ENCODE measurements around the gene CACHD1.
A peak's percentile ranks its signal among the peaks of the same experiment; 100 is the strongest.

The CACHD1 gene

DNA sequence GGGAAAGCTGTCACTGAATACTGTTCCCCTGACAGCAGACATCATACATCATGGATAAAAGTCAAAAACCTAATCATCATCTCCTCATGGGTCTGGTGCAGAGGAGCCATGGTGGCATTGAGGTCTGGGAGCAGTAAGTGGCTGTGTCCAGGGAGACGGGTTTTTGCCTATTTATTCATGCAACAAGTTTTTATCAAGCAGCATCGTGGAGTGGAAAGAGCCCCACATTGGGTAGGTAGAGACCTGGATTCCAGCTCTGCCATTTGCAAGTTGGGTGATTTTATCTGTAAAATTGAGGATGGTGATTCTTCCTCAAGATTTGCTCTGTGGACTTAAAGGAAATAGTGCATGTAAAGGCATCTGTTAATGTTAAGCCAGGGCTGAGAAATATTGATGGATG, 4.2 kb downstream of the CACHD1 start:
- no peak for DNase-seq

DNA sequence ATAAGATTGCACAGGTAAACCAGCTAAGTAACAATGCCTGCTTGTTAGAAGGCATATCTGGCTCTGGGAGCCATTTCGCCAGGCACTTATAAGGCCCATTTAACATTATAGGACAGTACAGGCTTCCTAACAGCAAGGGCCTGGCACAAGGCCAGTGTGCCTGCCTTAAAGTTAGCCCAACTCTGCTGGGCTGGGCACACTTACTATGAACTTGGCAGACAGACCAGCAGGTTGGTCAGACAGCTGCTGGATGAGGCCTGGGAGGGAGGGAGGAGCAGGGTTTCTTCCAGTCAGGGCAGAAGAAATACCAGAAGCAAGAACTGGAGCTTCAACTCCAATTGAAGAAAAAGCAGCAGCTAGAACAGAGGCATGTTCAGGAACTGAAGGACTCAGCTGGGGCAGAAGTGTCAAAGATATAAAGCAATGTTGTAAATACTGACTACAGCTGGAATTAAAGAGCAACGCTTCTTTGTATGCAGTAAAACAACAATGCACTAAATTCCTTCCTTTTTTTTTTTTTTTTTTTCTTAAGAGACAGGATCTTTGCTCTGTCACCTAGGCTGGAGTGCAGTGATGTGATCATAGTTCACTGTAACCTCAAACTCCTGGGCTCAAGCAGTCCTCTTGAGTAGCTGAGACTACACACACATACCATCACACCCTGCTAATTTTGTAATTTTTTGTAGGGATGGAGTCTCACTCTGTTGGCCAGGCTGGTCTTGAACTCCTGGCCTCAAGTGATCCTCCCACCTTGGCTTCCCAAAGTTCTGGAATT, 4.9 kb downstream of the CACHD1 start:
- peak in 1 of 3 experiments; percentile 7 for DNase-seq

DNA sequence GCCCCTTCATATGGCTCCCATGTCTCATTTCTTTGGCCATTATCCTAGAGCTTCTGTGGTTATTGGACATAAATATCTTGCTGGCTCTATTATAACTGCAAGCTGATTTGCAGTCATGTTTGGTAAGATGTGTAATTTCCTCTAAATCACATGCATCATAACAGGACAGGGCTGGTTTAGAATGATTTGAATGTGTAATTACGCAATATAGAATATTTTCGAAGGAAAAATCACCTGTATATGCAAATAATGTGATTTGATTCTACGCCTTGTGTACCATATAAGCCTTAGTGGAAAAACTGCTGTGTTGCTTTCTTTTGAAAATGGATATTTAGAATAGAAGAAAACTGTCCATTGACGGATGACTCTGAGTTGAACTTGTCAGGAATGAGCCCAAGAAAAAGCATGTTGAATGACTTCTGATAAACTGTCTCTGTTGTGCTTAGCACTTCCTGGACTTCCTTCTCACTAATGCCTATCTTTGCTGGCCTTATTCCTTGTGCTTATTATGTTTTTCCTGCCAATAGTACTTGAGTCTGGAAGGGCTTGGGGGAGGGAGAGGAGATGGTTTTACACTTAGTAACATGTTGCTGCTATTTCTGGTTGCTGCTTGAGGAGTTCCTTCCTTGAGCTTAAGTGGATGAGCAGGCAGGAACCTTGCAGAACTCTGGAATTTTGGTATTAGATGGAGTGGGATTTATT, 6.5 kb downstream of the CACHD1 start:
- no peak for DNase-seq

DNA sequence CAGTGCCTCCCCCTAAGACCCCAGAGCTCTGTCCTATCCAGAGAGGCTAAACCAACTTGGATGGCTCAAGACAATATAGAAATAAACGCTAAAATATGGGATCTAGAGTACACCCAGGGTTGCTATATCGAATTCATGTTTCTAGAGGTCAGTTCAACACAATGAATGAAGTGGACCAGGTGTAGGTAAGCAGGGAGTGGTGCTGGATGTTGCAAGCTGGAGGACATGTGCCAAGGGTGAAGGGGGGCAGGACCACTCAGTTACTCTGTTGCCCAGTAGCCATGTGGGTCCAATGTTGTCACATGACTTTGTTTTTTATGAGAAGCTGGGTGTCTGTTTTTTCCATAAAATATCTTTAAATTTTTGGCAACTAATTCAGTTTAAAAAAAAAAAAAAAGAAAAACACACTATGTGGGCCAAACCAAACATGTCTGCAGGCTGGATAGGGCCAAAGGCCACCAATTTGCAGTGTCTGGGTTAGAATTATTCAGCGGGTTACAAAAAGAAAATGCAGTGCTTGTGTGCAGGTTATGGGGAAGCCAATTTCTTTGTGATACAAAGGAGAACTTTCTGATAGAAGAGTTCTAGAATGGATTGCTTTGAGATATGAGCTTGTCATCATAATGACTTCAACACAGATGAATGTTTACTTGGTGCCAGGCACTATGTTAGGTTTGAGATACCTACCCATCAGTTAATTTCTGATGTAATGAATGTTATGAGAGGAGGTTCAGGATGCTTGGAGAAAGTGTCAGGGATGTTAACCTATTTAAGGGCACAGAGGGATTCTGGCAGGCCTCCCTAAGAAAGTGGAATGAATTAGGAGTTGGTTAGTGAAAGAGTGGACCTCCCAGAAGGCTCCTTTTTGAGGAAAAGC, 8.9 kb downstream of the CACHD1 start:
- DNase-seq: no peak

DNA sequence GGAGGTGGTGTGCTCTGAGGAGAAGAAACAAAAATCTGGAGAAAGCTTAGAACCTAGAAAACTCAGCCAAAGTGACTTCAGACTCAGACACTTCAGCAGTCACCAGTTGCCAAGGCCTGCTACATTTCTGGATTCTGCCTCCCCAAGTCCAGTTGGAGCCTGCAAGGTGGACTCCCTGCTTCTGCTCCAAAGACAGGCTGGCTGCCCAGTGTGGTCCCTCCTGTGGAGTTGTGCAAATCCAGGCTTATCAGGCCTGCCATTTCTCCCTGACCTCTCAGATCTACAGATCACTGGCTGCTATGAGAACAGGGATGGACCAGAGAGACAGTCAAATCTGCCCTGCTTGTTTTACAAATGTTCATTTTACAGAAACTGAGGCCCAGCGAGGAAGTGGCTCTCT, 9.9 kb downstream of the CACHD1 start:
- no peak for DNase-seq

DNA sequence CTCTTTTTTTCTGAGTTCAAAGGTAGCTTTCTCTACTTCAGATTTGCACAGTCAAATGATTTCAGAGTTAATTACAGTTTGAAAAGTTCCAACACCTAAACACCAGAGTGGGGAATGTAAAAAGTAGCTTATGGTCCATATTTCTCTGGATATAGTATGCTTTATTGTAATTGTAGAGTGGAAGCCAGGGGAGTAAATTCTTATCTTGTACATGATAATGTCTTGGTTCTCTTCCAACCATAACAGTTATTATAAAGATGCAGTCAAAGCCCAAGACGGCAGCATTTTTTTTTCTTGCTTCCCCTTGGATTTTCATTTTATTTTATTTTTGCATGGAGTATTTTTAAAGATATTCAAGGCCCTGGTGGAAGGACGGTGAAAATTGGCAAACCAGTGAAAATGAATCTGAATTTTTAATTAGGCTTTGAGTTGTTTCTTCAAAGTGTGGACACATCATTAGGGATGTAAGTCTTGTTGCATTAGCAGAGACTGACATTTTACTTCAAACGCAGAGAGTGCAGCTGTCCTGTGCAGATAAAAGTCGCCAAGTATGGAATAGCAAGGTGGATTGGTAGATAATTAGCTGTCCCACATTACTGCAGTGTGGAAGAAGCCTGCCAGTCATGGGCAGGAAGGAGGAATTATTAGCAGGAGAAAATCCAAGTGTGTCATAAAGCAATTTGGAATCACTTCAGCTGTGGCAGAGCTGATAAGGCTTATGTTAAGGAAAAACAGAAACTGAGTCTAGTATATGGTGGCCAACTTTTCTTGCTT, 11.3 kb downstream of the CACHD1 start:
- no peak for DNase-seq

DNA sequence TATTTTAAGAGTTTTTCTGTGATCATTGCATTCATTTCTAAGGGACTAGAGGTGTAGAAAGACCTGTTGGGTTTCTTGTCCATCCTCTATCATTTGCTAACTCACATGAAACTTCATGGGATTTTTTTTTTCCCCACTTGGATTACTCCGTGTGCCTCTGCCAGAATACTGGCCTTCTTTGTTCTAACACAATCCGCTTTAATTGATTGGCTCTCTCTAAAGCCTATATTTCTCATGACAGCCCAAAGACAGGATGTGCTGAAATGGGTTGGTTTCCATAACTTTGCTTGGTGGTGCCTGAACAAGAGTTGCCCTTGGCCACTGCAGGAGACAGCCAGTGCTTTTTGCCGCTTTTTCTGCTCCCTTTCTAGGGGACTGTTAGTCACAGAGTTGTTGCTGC, 12.2 kb downstream of the CACHD1 start:
- no peak for DNase-seq

DNA sequence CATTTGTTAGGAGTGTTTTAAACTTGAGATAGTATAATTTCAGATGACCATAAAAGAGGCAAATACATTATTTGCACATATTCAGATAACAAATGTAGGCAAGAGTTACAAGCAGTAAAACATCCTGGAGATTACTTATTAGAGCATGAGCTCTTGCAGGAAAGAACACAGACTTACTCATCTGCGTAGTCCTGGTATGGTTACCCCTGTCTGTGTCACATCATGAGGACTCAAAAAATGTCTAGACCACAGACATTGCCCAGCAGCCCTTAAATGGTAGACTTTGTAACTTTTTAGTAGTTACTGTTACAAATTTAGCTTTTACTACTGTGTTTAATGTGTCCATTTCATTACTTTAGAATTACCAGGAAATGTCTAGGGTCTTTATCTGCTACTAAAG, 12.8 kb downstream of the CACHD1 start:
- DNase-seq: no peak

DNA sequence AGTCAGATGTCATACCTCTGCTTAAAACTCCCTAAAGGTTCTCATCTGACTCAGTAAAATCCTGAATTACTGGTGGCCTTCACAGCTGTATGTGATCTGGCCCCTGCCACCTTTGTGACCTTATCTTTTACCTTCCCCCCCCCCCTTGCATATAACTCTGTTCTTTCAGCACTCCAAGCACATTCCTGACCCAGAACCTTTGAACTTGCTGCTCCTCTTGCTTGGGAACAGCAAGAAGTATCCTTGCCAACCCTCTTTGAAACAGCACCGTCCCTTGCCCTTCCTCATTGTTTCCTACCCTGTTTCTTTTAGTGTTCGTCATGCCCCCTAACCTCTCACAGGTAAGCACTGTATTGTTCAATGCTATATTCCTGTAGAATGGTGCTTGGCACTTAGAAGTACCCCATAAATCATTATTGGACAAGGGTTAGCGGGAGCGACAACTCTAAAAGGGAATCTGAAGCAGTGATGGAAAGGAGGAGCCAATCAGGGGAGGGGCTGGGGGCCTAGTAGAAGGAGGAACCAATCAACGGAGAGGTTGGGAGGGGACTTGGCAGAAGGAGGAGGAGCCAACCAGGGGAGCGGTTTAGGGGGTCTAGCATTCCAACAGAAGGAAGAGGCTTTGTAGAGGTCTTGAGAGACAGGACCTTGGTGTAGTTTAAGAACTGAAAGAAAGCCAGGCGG, 13.9 kb downstream of the CACHD1 start:
- no peak for DNase-seq

DNA sequence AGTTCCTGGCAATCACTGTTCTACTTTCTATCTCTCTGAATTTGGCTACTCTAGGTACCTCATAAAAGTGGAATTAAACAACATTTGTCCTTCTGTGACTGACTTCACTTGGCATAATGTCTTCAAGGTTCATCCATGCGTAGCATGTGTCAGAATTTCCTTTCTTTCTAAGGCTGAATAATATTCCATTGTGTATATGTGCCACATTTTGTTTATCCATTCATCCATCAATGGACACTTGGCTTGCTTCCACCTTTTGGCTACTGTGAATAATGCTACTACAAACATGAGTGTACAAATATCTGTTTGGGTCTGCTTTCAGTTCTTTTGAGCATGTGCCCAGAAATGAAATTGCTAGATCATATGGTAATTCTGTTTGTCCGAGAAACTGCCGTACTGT, 14.7 kb downstream of the CACHD1 start:
- DNase-seq: no peak

DNA sequence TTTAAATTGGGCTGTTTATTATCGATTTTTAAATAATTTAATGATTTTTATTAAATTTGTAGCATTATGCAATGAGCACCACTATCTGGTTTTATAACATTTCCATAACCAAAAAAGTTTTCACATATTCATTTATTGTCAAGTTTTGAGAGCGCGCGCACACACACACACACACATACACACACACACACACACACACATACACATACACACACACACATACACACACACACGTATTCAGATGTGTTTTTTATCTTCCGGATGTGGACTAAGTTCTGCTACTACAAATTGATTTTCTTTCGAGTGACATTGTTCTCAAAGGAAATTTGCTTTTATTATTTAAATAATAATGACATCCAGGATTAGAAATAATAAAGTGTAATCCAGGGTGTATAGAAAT, 16.3 kb downstream of the CACHD1 start:
- DNase-seq: no peak

DNA sequence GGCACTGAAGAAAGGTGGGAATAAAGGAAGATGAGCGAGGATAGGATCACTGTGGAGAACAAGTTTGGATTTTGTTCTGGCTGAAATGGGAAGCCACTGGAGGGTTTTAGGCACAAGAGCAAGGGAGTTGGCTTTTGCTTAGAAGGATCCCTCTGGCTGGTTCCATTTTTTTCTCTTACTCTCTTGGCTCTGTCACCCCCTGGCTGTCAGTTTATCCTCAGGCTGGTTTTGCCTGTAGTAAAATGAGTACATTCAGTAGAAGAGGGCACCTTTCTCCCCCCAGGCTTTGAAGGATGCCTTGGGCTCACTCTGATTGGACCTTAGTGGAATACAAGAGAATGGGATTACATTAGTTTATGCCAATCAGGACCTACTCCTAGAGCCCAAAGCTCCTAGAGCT, 17.1 kb downstream of the CACHD1 start:
- DNase-seq: no peak

DNA sequence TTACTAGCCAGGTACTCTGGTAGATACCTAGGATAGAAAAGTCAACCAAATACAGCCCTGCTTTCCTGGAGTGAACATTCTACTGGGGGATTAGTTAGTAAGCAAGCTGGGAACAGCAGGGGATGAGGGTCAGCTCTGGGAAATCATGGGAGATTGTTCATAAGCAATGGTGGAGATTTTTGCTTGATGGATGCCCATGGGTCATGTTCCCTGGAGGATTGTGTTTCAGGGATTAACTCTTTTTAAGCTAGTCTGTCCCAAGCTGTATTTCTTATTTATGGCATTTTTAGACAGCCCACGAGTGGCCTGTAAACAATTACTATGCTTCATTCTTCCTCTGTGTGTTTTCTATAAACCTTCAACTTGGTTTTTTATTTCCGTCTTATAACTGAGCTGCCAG, 18.9 kb downstream of the CACHD1 start:
- DNase-seq: no peak

DNA sequence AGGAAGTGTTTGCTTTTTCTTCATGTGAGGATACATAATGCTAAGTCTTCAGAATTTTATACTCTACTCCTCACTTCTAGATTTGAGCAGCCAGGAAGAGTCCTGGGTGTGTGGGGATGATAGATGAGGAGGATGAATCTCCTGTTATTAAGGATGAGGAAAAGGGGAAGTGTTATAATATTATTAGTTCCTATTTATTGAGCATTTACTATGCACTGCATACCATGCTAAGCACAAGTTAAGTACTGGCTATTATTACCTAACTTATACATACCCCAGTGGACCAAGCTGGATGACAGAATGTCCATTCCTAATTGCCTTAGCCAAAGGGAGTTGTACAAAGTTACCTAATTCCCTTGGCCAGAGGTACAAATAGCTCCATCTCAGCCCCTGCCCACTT, 19.8 kb downstream of the CACHD1 start:
- no peak for DNase-seq

DNA sequence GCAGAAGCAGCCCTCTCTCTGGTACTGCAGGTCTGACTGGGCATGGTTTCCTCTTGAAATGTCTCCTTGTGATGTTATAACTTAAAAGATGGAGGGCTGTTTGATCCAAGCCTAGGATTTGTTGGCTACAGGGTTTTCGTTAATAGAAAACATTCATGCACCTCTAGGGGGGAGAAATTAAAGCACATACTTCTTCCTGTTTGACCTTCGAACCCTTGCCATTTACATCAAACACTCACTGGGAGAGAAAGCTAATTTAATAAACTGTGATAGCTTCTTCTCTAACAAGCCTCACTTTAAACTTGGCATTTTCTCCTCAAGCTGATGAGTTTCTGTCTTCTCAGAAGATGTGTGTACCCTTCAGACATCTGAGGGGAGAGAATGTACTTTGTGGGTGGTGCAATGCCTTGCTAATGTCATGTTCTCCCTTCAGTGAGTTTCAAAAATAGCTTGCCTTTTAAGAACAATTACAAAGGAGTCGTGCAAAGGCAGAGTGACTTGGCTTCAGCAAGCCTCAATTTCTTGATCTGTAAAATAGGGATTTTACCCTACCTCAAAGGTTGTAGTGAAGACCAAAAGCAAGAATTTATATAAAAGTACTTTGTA, 20.4 kb downstream of the CACHD1 start:
- DNase-seq: no peak

DNA sequence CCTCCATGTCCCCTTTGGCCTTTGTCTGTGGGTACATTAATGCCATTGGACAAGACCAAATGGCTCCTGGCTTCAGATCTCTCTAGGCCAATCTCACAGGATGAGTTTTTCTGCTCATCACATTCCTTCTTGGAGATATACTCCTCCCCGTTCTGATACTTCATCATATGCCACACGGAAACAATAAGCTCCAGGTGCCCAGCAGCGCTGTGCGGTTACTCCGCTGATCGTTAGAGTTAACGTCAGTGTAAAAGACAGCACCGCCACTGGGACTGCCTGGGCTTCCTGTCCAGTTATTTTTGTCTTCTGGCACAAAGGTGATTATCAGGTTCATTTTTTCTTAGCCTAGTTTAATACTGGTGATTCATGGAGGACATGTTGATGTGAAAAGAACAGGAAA, 22.5 kb downstream of the CACHD1 start:
- DNase-seq: peak in 1 of 3 experiments; percentile 17

DNA sequence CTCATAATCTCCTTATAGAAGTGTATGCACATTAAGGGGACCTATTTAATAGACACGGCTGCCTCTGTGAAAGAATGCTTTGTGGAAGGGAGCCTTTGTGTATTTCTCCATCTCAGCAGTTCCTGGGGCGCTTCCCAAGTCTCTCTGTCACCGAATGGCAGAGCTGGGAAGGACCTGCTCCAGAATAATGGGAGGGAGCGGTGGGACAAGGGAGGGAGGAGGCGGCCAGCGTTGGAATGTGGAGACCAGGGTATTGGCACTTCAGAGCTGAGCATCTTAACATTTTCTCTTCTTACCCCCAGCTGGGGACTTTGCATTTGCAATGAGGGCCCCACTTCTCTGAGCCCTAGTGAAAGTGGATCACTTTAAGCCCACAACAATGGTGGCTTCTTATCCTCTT, 23.9 kb downstream of the CACHD1 start:
- no peak for DNase-seq

DNA sequence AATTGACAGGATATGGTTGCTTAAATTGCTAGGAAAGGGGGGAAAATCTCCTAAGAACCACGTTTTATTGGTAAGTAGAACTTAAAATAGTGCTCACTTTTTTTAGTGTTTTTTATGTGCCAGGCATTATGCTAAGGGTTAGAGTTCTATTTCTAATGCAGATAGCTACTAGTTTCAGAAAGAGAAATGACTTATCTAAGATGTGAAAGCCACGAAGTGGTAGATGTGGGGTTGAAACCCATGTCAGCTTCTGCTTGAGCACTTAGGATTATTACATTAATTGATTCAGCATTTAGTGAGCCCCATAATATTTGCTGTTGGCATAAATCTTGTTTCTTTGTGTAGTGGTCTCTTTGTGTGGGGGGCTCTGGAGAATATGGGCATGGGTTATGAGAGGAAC, 24.7 kb downstream of the CACHD1 start:
- no peak for DNase-seq

DNA sequence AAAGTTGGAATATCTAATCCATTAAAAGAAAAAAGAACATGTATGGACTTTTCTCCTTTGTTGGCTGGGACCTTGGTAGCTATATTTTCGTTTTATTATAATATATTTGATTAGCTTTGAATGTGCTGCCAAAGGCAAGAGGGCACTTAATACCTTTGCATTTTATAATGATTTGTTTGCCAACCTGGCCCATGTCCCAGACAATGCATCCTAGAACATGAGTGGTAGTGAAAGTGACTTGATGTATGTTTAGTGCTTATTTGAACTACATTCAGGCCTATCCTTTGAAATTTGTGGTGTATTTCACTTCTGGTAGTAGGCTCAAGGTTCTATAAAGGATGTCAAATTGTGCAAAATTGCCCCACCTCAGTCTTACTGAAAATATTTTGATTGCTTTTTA, 25.9 kb downstream of the CACHD1 start:
- peak in 2 of 3 experiments; percentile 75 to 93 for DNase-seq

DNA sequence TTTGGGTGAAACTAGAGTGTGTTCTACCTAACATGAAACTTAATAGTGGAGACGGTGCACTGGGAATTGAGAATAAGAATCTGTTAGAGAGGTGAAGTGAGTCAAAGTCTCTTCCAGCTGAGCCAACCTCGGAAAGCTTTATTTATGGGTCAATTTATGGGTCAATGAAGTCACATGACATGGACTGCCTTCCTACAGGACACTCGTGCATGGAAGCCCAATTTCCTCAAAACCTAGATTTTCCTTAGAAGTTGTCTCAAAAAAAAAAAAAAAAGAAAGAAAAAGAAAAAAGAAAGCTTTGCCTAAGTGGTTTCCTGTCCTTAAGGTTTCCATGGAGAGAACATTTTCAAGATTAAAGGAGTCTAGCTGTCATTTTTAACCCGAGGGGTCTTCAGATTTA, 26.7 kb downstream of the CACHD1 start:
- no peak for DNase-seq

DNA sequence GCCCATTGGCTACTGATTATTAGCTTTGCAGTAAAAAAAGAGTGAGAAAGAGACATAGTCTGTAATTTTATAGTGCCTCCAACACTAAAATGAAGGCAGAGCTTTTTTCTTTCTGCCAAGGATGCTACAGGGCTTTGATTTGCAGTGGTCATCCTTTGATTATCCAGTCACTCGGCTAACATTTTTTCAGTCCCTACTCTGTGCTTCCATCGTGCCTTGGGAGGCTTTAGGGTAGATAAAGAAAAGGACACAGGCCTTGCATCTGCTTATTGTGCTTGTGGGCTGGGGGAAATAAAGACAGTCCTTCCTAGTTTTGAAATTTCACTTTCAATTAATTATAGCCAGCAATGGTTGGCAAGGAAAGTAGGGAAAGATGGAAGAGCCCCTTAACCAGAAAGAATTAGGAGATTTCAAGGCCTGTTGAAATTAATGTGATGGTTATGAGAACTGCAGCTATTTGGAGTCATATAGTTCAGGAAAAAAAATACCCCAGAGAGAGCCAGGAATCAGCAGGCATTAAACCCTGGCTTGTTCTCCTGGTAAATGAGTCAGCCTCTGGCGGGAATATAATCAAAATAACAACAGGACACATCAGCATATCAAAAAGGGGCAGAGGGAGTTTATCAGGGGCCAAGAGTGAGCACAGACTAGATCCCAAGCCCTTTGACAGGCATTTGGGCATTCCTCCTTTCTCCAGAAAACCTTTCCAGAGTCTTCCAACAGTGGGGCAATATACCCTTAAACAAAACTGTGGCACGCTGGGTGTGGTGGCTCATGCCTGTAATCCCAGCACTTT, 27.4 kb downstream of the CACHD1 start:
- no peak for DNase-seq
